Measurements from ENCODE around the gene NCAPH2. TPM values are rescaled to one million over a fixed set of nuclear protein-coding genes. Genes with fewer than 3 reads are reported as not detected.

Gene NCAPH2
- total and polyA plus RNA-seq, 2 of the 13 experiments (the other 11 are each of a cell fraction or from before 2014, with no cell fraction given): 28.1 to 64.4 TPM

GRCh38 chr22:50526108-50526833, 18.2 kb downstream of the NCAPH2 start:
- intact Hi-C loops (cut with micrococcal nuclease; ENCODE audit: unreplicated experiment) (loop anchor here (5.0 kb wide), 1 partner anchor 36 kb away; the partner anchor contains the start of gene SYCE3), in situ Hi-C loops (cut with HindIII; ENCODE audit: extremely low pct_ligation_motif_present, low pct_unique_long_range_greater_than_20kb) (no loop called here)
- Histone ChIP-seq H3K4me2 (ENCODE audit: low read depth, low read length) (peak overlapping the region; percentile 100), H3K9ac (ENCODE audit: insufficient read depth, low read depth, low read length) (peak overlapping the region; percentile 91), H2AFZ (ENCODE audit: low read length) (no peak overlapping the region), H3K27me3 (ENCODE audit: control insufficient read depth in 1 of 2, insufficient read depth in 2 of 2, low read length in 2 of 2) (no peaks in the 10 kb centered on the region), H4K20me1 (ENCODE audit: insufficient read depth, low read length) (peaks cover 19% of the 10 kb centered on the region), H3K9me3 (ENCODE audit: low read length) (no peaks in the 10 kb centered on the region), H3K4me1 (ENCODE audit: insufficient read depth, low read length) (peaks cover 60% of the 10 kb centered on the region), H3K36me3 (replicated peaks in 1 of 2; ENCODE audit: control insufficient read depth in 1 of 2, insufficient read depth in 2 of 2, low read length in 2 of 2) (peaks cover 5 to 21% of the 10 kb centered on the region in 2 experiments; a peak in 4 of 5 replicates), H3K79me2 (ENCODE audit: insufficient read depth, low read length) (peaks cover 20% of the 10 kb centered on the region), H3K4me3 (replicated peaks in 1 of 3; ENCODE audit: insufficient read depth in 1 of 3, low read depth in 2 of 3, low read length in 3 of 3) (peak overlapping the region; percentile 70 to 84 (median 83)), H3K27ac (ENCODE audit: extremely low read length, insufficient read depth, low read length) (peak overlapping the region; percentile 94)
- ATAC-seq (peak; percentile 13), FAIRE-seq (no peak), DNase-seq (ENCODE audit: low spot score) (peak; percentile 44)
- CTCF ChIA-PET (ENCODE audit: low intra/inter-chr PET ratio, low total read pairs): no interaction called here
- WGBS (ENCODE audit: low lambda C conversion rate): no CpG with 5 or more reads among the region's 77 CpGs
- POLR2A ChIA-PET: interaction anchor here (0.7 to 4.2 kb wide), 42 partner anchors 9 to 284 kb away, joined by 3 to 97 read pairs (median 5); partner anchors contain the start of genes ADM2, ARSA, CHKB and DENND6B
- BruUV-seq (replicated peaks): no TSS peak
- TF ChIP-seq, protein P1, sequence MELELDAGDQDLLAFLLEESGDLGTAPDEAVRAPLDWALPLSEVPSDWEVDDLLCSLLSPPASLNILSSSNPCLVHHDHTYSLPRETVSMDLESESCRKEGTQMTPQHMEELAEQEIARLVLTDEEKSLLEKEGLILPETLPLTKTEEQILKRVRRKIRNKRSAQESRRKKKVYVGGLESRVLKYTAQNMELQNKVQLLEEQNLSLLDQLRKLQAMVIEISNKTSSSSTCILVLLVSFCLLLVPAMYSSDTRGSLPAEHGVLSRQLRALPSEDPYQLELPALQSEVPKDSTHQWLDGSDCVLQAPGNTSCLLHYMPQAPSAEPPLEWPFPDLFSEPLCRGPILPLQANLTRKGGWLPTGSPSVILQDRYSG (CRISPR knock-in tag; IDR thresholded peaks at IDR 0.05): 0 out of 2 replicates have a peak, but pooled peaks have one; percentile 56
- TF ChIP-seq HNF4A (CRISPR knock-in tag; IDR thresholded peaks at IDR 0.05) (no peak), ARHGAP35 (CRISPR knock-in tag; IDR thresholded peaks at IDR 0.05; ENCODE audit: borderline replicate concordance) (peak; percentile 73; the same call in 1 of the 2 replicates), DNMT3B (CRISPR knock-in tag; conservative IDR thresholded peaks at IDR 0.05) (no peak), ZNF20 (CRISPR knock-in tag; IDR thresholded peaks at IDR 0.05) (no peak), RORA (CRISPR knock-in tag; IDR thresholded peaks at IDR 0.05) (no peak), ZSCAN21 (CRISPR knock-in tag; IDR thresholded peaks at IDR 0.05; ENCODE audit: borderline replicate concordance) (no peak), ZNF709 (CRISPR knock-in tag; IDR thresholded peaks at IDR 0.05) (peak; percentile 29; the same call in 1 of the 2 replicates), ZNF781 (CRISPR knock-in tag; IDR thresholded peaks at IDR 0.05; ENCODE audit: borderline replicate concordance, not compliant biosample characterization) (no peak), ZNF704 (CRISPR knock-in tag; IDR thresholded peaks at IDR 0.05; ENCODE audit: borderline replicate concordance) (0 out of 2 replicates have a peak, but pooled peaks have one; percentile 47), ZNF773 (CRISPR knock-in tag; IDR thresholded peaks at IDR 0.05; ENCODE audit: borderline replicate concordance) (0 out of 2 replicates have a peak, but pooled peaks have one; percentile 14), CREM (IDR thresholded peaks at IDR 0.05) (no peak), CREM (CRISPR knock-in tag; IDR thresholded peaks at IDR 0.05) (no peak), CBX2 (IDR thresholded peaks at IDR 0.05; ENCODE audit: low read depth, low read length) (no peak), CBX2 (CRISPR knock-in tag; IDR thresholded peaks at IDR 0.05; ENCODE audit: low read depth) (no peak), ZNF10 (CRISPR knock-in tag; IDR thresholded peaks at IDR 0.05; ENCODE audit: borderline replicate concordance, low read depth) (no peak), ZNF674 (CRISPR knock-in tag; IDR thresholded peaks at IDR 0.05; ENCODE audit: low read depth) (no peak), SP4 (CRISPR knock-in tag; IDR thresholded peaks at IDR 0.05) (peak; percentile 74), HOXA3 (CRISPR knock-in tag; IDR thresholded peaks at IDR 0.05) (peak; percentile 30; the same call in 1 of the 2 replicates)
- TF ChIP-seq, protein P2, sequence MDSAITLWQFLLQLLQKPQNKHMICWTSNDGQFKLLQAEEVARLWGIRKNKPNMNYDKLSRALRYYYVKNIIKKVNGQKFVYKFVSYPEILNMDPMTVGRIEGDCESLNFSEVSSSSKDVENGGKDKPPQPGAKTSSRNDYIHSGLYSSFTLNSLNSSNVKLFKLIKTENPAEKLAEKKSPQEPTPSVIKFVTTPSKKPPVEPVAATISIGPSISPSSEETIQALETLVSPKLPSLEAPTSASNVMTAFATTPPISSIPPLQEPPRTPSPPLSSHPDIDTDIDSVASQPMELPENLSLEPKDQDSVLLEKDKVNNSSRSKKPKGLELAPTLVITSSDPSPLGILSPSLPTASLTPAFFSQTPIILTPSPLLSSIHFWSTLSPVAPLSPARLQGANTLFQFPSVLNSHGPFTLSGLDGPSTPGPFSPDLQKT (CRISPR knock-in tag; IDR thresholded peaks at IDR 0.05; ENCODE audit: borderline replicate concordance): no peak
- TF ChIP-seq, protein P3, sequence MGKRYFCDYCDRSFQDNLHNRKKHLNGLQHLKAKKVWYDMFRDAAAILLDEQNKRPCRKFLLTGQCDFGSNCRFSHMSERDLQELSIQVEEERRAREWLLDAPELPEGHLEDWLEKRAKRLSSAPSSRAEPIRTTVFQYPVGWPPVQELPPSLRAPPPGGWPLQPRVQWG (CRISPR knock-in tag; IDR thresholded peaks at IDR 0.05; ENCODE audit: borderline replicate concordance, low read depth): no peak

Data from HepG2 (cell line).